ENCODE data around the gene SFXN1.

Gene SFXN1

DNA sequence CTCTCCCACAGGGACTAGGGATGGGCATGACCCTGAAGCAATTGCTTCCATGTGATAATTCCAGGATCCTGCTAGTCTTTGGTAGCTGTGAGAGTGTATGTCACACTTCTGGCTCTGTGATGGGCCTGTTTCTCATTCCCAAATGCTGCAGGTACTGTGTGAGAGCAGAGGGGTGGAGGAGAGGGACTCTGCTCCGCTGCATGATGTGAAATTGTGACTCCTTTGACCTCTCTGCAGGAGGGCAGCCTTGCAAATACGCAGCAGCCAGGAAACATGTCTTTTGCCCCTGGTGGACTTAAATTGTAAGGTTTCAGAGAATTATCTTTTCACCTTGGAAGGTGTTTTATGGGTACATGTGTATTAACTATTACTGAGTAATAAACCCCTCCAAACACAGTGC, 61.6 kb downstream of the SFXN1 start:
- H3K4me1 ChIP-seq, result peaks cover 0 to 12% (median 0%) of the 10 kb centered on the region in 4 donors
- H3K27ac ChIP-seq, result no peak overlapping the region
- TF ChIP-seq, protein P1, sequence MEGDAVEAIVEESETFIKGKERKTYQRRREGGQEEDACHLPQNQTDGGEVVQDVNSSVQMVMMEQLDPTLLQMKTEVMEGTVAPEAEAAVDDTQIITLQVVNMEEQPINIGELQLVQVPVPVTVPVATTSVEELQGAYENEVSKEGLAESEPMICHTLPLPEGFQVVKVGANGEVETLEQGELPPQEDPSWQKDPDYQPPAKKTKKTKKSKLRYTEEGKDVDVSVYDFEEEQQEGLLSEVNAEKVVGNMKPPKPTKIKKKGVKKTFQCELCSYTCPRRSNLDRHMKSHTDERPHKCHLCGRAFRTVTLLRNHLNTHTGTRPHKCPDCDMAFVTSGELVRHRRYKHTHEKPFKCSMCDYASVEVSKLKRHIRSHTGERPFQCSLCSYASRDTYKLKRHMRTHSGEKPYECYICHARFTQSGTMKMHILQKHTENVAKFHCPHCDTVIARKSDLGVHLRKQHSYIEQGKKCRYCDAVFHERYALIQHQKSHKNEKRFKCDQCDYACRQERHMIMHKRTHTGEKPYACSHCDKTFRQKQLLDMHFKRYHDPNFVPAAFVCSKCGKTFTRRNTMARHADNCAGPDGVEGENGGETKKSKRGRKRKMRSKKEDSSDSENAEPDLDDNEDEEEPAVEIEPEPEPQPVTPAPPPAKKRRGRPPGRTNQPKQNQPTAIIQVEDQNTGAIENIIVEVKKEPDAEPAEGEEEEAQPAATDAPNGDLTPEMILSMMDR (IDR thresholded peaks at IDR 0.05), result no peak
- H3K36me3 ChIP-seq, result no peaks in the 10 kb centered on the region
- H3K9me3 ChIP-seq, result no peaks in the 10 kb centered on the region
- intact Hi-C loops (cut with DNase I; ENCODE audit: low total_unique reads), result no loop called here
- H3K27me3 ChIP-seq, result no peaks in the 10 kb centered on the region
- DNase-seq, result no peak
- H3K4me3 ChIP-seq, result no peak overlapping the region

DNA sequence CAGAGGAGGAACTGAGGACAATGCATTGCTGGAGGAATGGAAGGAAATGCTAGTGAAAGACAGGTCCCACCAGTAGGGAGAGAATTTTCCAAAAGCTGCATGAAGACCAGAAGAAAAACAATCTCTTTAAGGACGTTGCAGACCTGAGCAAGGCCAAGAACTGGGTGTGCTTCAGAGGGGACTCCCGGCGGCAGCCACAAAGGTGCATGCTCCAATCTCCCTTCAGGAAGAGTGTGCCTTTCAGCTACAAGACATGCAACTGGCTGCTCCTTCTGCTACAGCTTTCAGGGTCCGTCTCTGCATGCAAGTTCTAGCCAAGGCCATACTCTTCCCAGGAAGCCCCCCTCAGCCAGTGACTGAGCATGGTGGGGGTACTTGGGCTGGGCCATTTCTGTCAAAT, 62.9 kb downstream of the SFXN1 start:
- H3K27ac ChIP-seq, result no peak overlapping the region
- intact Hi-C loops (cut with DNase I; ENCODE audit: low total_unique reads), result no loop called here
- H3K4me1 ChIP-seq, result peaks cover 0 to 12% (median 0%) of the 10 kb centered on the region in 4 donors
- H3K4me3 ChIP-seq, result no peak overlapping the region
- TF ChIP-seq, protein P1 (IDR thresholded peaks at IDR 0.05), result no peak
- H3K36me3 ChIP-seq, result no peaks in the 10 kb centered on the region
- H3K9me3 ChIP-seq, result no peaks in the 10 kb centered on the region
- DNase-seq, result no peak
- H3K27me3 ChIP-seq, result no peaks in the 10 kb centered on the region

DNA sequence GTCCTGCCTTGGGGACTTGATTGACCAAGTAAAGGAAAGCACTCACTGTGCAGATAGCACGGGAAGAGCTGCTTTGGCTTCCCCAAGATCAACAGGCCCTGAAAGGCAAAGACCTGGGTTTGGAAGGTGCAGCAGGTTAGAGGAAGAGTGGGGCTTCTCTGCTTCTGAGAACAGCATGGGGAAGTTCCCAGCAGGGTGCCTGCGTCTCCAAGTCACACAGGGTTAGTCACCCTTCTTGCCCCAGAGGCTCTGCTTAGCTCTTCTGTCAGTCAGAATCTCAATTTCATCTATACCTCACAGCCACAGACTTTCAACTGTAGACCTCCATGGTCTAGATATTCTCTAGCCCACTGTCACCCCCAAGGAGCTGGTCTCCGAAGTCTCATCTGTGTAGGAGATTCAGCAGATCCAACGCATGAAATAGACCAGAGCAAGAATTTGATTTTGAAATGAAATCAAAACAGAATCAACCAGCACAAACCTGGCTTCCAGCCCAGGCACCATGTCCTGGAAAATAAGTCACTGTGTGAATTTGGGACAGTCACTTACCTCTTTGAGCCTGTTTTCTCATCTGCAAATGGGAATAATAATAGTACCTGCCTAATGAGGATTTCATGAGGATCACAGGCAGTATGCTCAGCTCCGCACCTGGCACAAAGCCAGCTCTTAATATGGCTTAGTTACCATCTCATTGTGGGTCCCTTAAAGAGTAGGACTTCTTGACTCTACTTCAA, 64.0 kb downstream of the SFXN1 start:
- Histone ChIP-seq H3K27me3 (peaks cover 0 to 4% of the 10 kb centered on the region in 2 donors), H3K9me3 (no peaks in the 10 kb centered on the region), H3K4me1 (peaks cover 0 to 12% (median 0%) of the 10 kb centered on the region in 4 donors), H3K4me3 (no peak overlapping the region), H3K36me3 (no peaks in the 10 kb centered on the region), H3K27ac (no peak overlapping the region)
- DNase-seq, result no peak
- TF ChIP-seq, protein P1 (IDR thresholded peaks at IDR 0.05), result no peak
- intact Hi-C loops (cut with DNase I; ENCODE audit: low total_unique reads), result no loop called here

DNA sequence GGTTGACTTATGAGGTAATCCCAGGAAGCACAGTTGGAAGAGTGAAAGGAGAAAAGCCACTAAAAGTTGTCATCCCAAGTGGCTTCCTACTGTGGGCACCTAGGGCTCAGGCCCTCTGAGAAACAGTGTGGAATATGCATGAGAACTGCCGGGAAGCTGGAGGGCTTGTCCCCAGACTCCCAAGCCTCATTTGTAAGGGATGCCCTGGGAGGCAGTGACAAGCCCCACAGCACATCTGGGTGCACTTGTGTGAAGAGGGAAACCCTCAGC, 64.5 kb downstream of the SFXN1 start:
- no peak overlapping the region for H3K27ac ChIP-seq
- intact Hi-C loops (cut with DNase I; ENCODE audit: low total_unique reads), result no loop called here
- peaks cover 0 to 12% (median 0%) of the 10 kb centered on the region in 4 donors for H3K4me1 ChIP-seq
- TF ChIP-seq, protein P1 (IDR thresholded peaks at IDR 0.05), result no peak
- DNase-seq, result no peak
- no peaks in the 10 kb centered on the region for H3K36me3 ChIP-seq
- H3K9me3 ChIP-seq, result no peaks in the 10 kb centered on the region
- H3K27me3 ChIP-seq, result peaks cover 0 to 7% of the 10 kb centered on the region in 2 donors
- H3K4me3 ChIP-seq, result no peak overlapping the region

DNA sequence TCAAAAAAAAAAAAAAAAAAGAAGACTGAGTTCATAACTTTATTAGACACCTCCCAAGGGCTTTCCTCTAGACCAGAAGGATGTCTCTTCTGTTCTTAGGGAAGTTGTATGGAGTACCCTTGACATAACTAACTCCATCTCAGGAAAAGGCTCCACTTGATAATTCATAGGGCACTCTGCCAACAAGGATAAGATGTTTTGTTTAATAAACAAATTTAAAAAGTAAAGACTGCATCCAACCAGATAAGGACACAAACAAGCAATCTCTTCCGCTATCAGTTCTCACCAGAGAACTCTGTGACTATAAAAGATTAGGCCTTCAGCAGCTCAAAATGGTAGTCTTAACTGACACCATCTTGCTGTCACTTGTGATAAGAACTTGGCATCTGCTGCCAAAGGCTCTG, 65.8 kb downstream of the SFXN1 start:
- no peak overlapping the region for H3K27ac ChIP-seq
- intact Hi-C loops (cut with DNase I; ENCODE audit: low total_unique reads), result no loop called here
- peaks cover 0 to 22% (median 0%) of the 10 kb centered on the region in 4 donors for H3K4me1 ChIP-seq
- peaks cover 0 to 7% of the 10 kb centered on the region in 2 donors for H3K27me3 ChIP-seq
- no peaks in the 10 kb centered on the region for H3K36me3 ChIP-seq
- no peak overlapping the region for H3K4me3 ChIP-seq
- TF ChIP-seq, protein P1 (IDR thresholded peaks at IDR 0.05), result no peak
- H3K9me3 ChIP-seq, result peaks cover 0 to 3% (median 0%) of the 10 kb centered on the region in 3 donors
- no peak for DNase-seq
